PC-3 (cell line): ENCODE results near the gene COPS2. TPM values are rescaled to one million over a fixed set of nuclear protein-coding genes. Genes with fewer than 3 reads are reported as not detected.

Experiments
- ATAC-seq: fragments of 200-7000 bp; cut with Tn5 transposase; 2 replicates; pipeline ENCODE4 v1.9.1; 2020; ENCODE audit warnings: mild to moderate bottlenecking, moderate library complexity
- BruUV-seq: library from RNA; stranded (reverse); fragments of 400-500 nt; replicated peaks from 2 replicates; lab custom pipeline; 2021; lab: Mats Ljungman, UMichigan
- CTCF ChIA-PET: fragments of 300-600 bp; sonication (Branson Sonifier 250); formaldehyde crosslinking; loops from one replicate; lab custom pipeline; 2022; ENCODE audit warnings: antibody characterized with exemption; lab: Charles Lee
- POLR2A ChIA-PET: fragments of 300-600 bp; sonication (Branson Sonifier 250); formaldehyde crosslinking; loops from one replicate; lab custom pipeline; 2022; ENCODE audit warnings: antibody characterized with exemption; ENCODE audit not compliant: unreplicated experiment; lab: Charles Lee
- DNase-seq: peaks from one replicate; pipeline ENCODE4 v3.0.0-alpha.2; 2015
- H2AFZ ChIP-seq: fragments of 300-600 bp; sonication (generic); 2 replicates; pipeline ENCODE4 v1.6.0; 2016; ENCODE audit warnings: antibody characterized with exemption, low read length
- H3F3A ChIP-seq: fragments of 300-600 bp; sonication (generic); one replicate; pipeline ENCODE4 v1.6.0; 2017; ENCODE audit warnings: antibody characterized with exemption, low read length, control low read depth, mild to moderate bottlenecking; ENCODE audit not compliant: unreplicated experiment
- H3K27ac ChIP-seq: fragments of 300-600 bp; sonication (generic); 2 replicates; pipeline ENCODE4 v1.5.1; 2016; ENCODE audit warnings: mild to moderate bottlenecking, low read length
- H3K27me3 ChIP-seq: fragments of 300-600 bp; sonication (generic); 2 replicates; pipeline ENCODE4 v1.6.1; 2016; ENCODE audit warnings: low read length, mixed read lengths
- H3K36me3 ChIP-seq: fragments of 300-600 bp; sonication (generic); 2 replicates; pipeline ENCODE4 v1.6.1; 2016; ENCODE audit warnings: low read depth, mixed run types, low read length, mixed read lengths
- H3K4me1 ChIP-seq: fragments of 300-600 bp; sonication (generic); 2 replicates; pipeline ENCODE4 v1.5.1; 2016; ENCODE audit warnings: low read length; ENCODE audit not compliant: insufficient read depth
- H3K4me2 ChIP-seq: fragments of 300-600 bp; sonication (generic); 2 replicates; pipeline ENCODE4 v1.6.0; 2016; ENCODE audit warnings: low read length
- H3K4me3 ChIP-seq: fragments of 300-600 bp; sonication (generic); 2 replicates; pipeline ENCODE4 v1.5.1; 2016; ENCODE audit warnings: mild to moderate bottlenecking, low read length, mixed read lengths
- H3K79me2 ChIP-seq: fragments of 300-600 bp; sonication (generic); 2 replicates; pipeline ENCODE4 v1.6.1; 2017; ENCODE audit warnings: low read length, mixed read lengths
- H3K9ac ChIP-seq: fragments of 300-600 bp; sonication (generic); 2 replicates; pipeline ENCODE4 v1.6.0; 2016; ENCODE audit warnings: mild to moderate bottlenecking, low read length
- H3K9me2 ChIP-seq: fragments of 300-600 bp; sonication (generic); replicated peaks from 2 replicates; pipeline ENCODE4 v1.6.1; 2016; ENCODE audit warnings: mixed run types, low read length, mixed read lengths
- H3K9me3 ChIP-seq: fragments of 300-600 bp; sonication (generic); 2 replicates; pipeline ENCODE4 v1.6.1; 2016; ENCODE audit warnings: low read length, mixed read lengths
- H4K20me1 ChIP-seq: fragments of 300-600 bp; sonication (generic); 2 replicates; pipeline ENCODE4 v1.6.1; 2016; ENCODE audit warnings: low read length, mixed read lengths
- EZH2 ChIP-seq: fragments of 300-600 bp; sonication (generic); IDR thresholded peaks from one replicate; pipeline ENCODE4 v1.6.1; 2017; ENCODE audit warnings: antibody characterized with exemption, mild to moderate bottlenecking, low read length; ENCODE audit not compliant: unreplicated experiment
- EZH2phosphoT487 ChIP-seq: fragments of 300-600 bp; sonication (generic); IDR thresholded peaks from 2 replicates; pipeline ENCODE4 v1.6.1; 2018; ENCODE audit warnings: mild to moderate bottlenecking, antibody characterized with exemption, low read length, borderline replicate concordance
- intact Hi-C: fragments of 100-400 bp; cut with micrococcal nuclease; formaldehyde crosslinking; loops from 2 replicates; pipeline ENCODE4 v1.9.0; 2023
- total RNA-seq: library from RNA; depleted of rRNA; stranded (reverse); fragments of >200 nt; gene quantifications from 2 replicates; pipeline ENCODE4 v1.2.3, GENCODE V29; 2014
- TF ChIP-seq, protein P1 (sequence below): fragments of 300-600 bp; sonication (generic); conservative IDR thresholded peaks from 2 replicates; pipeline ENCODE4 v1.5.1; 2017; ENCODE audit warnings: antibody characterized with exemption, low read depth, mild to moderate bottlenecking, low read length

COPS2 gene
- total RNA-seq, 1 experiment from 2014 or later = 30.4 TPM

DNA sequence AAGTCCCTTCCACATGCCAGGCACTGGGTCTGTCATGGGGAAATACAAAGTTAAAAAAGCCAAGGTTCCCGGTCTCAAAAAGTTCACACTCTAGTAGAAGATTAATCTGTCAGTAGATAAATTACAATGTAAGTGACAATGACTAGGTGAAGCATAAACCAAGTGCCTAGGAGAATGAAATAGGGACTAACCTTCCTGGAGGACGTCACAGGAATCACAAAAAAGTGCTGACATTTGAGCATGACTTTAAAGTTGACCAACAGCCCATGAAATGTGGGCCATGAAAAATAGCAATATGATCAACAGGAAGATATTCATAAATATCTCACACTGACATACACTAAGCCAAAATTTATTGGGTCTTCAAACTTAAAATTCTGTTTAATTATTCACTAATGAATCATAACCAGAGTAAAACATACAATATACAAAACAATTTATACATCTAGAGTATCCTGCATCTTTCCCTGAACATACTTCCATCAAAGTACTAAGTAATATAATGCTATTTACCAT is 20.0 kb downstream of the COPS2 start:
- Histone ChIP-seq H4K20me1 (no peaks in the 10 kb centered on the region), H3K9me3 (no peaks in the 10 kb centered on the region), H3K27ac (peak overlapping the region; percentile 55), H3K27me3 (no peaks in the 10 kb centered on the region), H3K9me2 (no peaks in the 10 kb centered on the region), H3K4me1 (peaks cover 35% of the 10 kb centered on the region), H3K4me3 (no peak overlapping the region), H3K4me2 (peak overlapping the region; percentile 22), H3K79me2 (0 out of 2 replicates have a peak, but pooled peaks cover 6% of the 10 kb centered on the region), H3K9ac (no peak overlapping the region), H2AFZ (no peak overlapping the region), H3K36me3 (peaks cover 52% of the 10 kb centered on the region), H3F3A (no peaks in the 10 kb centered on the region)
- DNase-seq = no peak
- TF ChIP-seq, protein P1, sequence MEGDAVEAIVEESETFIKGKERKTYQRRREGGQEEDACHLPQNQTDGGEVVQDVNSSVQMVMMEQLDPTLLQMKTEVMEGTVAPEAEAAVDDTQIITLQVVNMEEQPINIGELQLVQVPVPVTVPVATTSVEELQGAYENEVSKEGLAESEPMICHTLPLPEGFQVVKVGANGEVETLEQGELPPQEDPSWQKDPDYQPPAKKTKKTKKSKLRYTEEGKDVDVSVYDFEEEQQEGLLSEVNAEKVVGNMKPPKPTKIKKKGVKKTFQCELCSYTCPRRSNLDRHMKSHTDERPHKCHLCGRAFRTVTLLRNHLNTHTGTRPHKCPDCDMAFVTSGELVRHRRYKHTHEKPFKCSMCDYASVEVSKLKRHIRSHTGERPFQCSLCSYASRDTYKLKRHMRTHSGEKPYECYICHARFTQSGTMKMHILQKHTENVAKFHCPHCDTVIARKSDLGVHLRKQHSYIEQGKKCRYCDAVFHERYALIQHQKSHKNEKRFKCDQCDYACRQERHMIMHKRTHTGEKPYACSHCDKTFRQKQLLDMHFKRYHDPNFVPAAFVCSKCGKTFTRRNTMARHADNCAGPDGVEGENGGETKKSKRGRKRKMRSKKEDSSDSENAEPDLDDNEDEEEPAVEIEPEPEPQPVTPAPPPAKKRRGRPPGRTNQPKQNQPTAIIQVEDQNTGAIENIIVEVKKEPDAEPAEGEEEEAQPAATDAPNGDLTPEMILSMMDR = no peak
- TF ChIP-seq EZH2 (no peak), EZH2phosphoT487 (no peak)
- no TSS peak for BruUV-seq
- ChIA-PET CTCF (no interaction called here), POLR2A (no interaction called here)
- intact Hi-C loops = no loop called here
- ATAC-seq = no peak; the same call in 1 of the 2 replicates

DNA sequence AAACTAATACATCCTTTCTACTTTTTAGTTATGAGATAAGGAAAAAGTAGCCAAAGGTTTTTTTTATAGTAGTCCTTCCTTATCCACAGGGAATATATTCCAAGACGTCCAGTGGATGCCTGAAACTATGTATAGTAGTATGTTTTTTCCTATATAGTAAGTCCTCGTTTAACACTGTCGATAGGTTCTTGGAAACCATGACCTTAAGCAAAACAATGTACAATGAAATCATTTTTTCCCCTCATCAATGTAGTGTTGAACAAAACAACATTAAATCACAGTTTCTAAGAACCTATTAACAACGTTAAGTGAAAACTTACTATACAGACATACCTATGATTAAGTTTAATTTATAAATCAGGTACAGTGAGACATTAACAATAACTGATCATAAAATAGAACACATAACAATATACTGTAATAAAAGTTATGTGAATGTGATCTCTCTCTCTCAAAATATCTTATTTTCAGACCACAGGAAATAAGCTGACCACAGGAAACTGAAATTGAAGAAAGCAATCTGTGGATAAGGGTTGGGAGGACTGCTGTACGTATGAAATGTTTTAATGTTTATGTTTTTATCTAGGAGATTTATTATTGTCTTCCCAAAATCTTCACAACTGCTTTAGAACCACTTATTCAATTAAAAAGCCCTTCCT is 20.6 kb downstream of the COPS2 start:
- TF ChIP-seq EZH2phosphoT487 (no peak), EZH2 (no peak)
- TF ChIP-seq, protein P1 = no peak
- no peaks in the 10 kb centered on the region for H3F3A ChIP-seq
- DNase-seq = no peak
- H3K36me3 ChIP-seq = peaks cover 55% of the 10 kb centered on the region
- 0 out of 2 replicates have a peak, but pooled peaks cover 6% of the 10 kb centered on the region for H3K79me2 ChIP-seq
- no peak overlapping the region for H3K4me3 ChIP-seq
- no TSS peak for BruUV-seq
- H4K20me1 ChIP-seq = no peaks in the 10 kb centered on the region
- no peak overlapping the region for H2AFZ ChIP-seq
- peaks cover 35% of the 10 kb centered on the region for H3K4me1 ChIP-seq
- CTCF ChIA-PET = no interaction called here
- H3K27ac ChIP-seq = peak overlapping the region; percentile 55
- H3K27me3 ChIP-seq = no peaks in the 10 kb centered on the region
- H3K4me2 ChIP-seq = peak overlapping the region; percentile 22
- no peak for ATAC-seq
- no peaks in the 10 kb centered on the region for H3K9me2 ChIP-seq
- no peak overlapping the region for H3K9ac ChIP-seq
- intact Hi-C loops = no loop called here
- no peaks in the 10 kb centered on the region for H3K9me3 ChIP-seq
- POLR2A ChIA-PET = no interaction called here

- Histone ChIP-seq H3F3A (no peaks in the 10 kb centered on the region), H3K36me3 (peaks cover 69% of the 10 kb centered on the region), H3K4me1 (peaks cover 19% of the 10 kb centered on the region), H4K20me1 (0 out of 2 replicates have a peak, but pooled peaks cover 6% of the 10 kb centered on the region), H3K4me3 (no peak overlapping the region), H2AFZ (no peak overlapping the region), H3K9ac (no peak overlapping the region), H3K27ac (no peak overlapping the region), H3K27me3 (no peaks in the 10 kb centered on the region), H3K4me2 (no peak overlapping the region), H3K79me2 (0 out of 2 replicates have a peak, but pooled peaks cover 6% of the 10 kb centered on the region), H3K9me2 (no peaks in the 10 kb centered on the region), H3K9me3 (no peaks in the 10 kb centered on the region)
- CTCF ChIA-PET = no interaction called here
- POLR2A ChIA-PET = no interaction called here
- no peak for DNase-seq
- no peak for ATAC-seq
- intact Hi-C loops = no loop called here
- TF ChIP-seq EZH2 (no peak), EZH2phosphoT487 (no peak)
- TF ChIP-seq, protein P1 = no peak
- BruUV-seq = no TSS peak
Observed at GRCh38 chr15:49131403-49131802, 24.0 kb downstream of the COPS2 start.
